MCF 10A (cell line): Measurements from ENCODE around the gene DPRX. TPM values are rescaled to one million over a fixed set of nuclear protein-coding genes. Genes with fewer than 3 reads are reported as not detected.

Source experiments
- Bru-seq: library from RNA; stranded (reverse); fragments of 400-500 nt; gene quantifications from one replicate; lab custom pipeline; 2021; lab: Mats Ljungman, UMichigan
- BruChase-seq, 2 experiments: library from RNA; stranded (reverse); fragments of 400-500 nt; gene quantifications; one replicate each; lab custom pipeline; 2021; lab: Mats Ljungman, UMichigan
- BruUV-seq: library from RNA; stranded (reverse); fragments of 400-500 nt; replicated peaks from 2 replicates; lab custom pipeline; 2021; lab: Mats Ljungman, UMichigan
- CTCF ChIA-PET: fragments of 300-600 bp; sonication (Branson Sonifier 250); formaldehyde crosslinking; extraction: SDS; loops from one replicate; lab custom pipeline; 2021; ENCODE audit warnings: antibody characterized with exemption, inconsistent platforms; lab: Yijun Ruan, JAX
- POLR2A ChIA-PET: fragments of 300-600, 350-650 bp; sonication (Branson Sonifier 250); formaldehyde crosslinking; extraction: SDS; loops from one replicate; lab custom pipeline; 2020; ENCODE audit warnings: antibody characterized with exemption, inconsistent platforms; lab: Yijun Ruan, JAX
- DNase-seq: peaks from one replicate; pipeline ENCODE4 v3.0.0-alpha.2; 2018; ENCODE audit not compliant: unreplicated experiment
- H3K27ac Mint-ChIP-seq: one replicate; pipeline ENCODE4 v1.8.0; 2022; ENCODE audit warnings: mild to moderate bottlenecking, low read depth, mixed read lengths; ENCODE audit not compliant: unreplicated experiment
- H3K27me3 Mint-ChIP-seq: one replicate; pipeline ENCODE4 v1.8.0; 2022; ENCODE audit warnings: mixed read lengths; ENCODE audit not compliant: insufficient read depth, unreplicated experiment
- H3K36me3 Mint-ChIP-seq: one replicate; pipeline ENCODE4 v1.8.0; 2022; ENCODE audit warnings: mild to moderate bottlenecking, moderate library complexity, mixed read lengths; ENCODE audit not compliant: insufficient read depth, unreplicated experiment
- H3K4me1 Mint-ChIP-seq: one replicate; pipeline ENCODE4 v1.8.0; 2022; ENCODE audit warnings: mixed read lengths; ENCODE audit not compliant: insufficient read depth, unreplicated experiment
- H3K4me3 Mint-ChIP-seq: one replicate; pipeline ENCODE4 v1.8.0; 2022; ENCODE audit warnings: mild to moderate bottlenecking, moderate library complexity, mixed read lengths; ENCODE audit not compliant: unreplicated experiment
- H3K9me3 Mint-ChIP-seq: one replicate; pipeline ENCODE4 v1.8.0; 2022; ENCODE audit warnings: mixed read lengths; ENCODE audit not compliant: unreplicated experiment
- CTCF ChIP-seq: fragments of 200-600 bp; IDR thresholded peaks from one replicate; pipeline ENCODE4 v1.8.0; 2022; ENCODE audit warnings: antibody characterized with exemption, mild to moderate bottlenecking; ENCODE audit not compliant: unreplicated experiment
- intact Hi-C: fragments of 100-400 bp; cut with micrococcal nuclease; formaldehyde crosslinking; loops from 2 replicates; pipeline ENCODE4 v1.14.1; 2022
- long read RNA-seq: library from polyadenylated mRNA; stranded (forward); transcript quantifications from one replicate; pipeline ENCODE4 v2.0.0, GENCODE V29; 2022
- total RNA-seq: library from RNA; stranded (reverse); gene quantifications from 2 replicates; pipeline ENCODE4 v1.2.3, GENCODE V29; 2022

Gene DPRX
- not detected in 2 replicates for total RNA-seq
- Bru-seq, nascent RNA, result not detected
- not detected for BruChase-seq, experiment 1, labeled RNA remaining after a 6-hour chase
- not detected for BruChase-seq, experiment 2, labeled RNA remaining after a 2-hour chase
- long read RNA-seq, result 0 reads

GRCh38 chr19:53631949-53632407 lies at the start of gene DPRX:
TSS of gene DPRX (plus strand) at chr19:53631999. CDS start at chr19:53632107, 108 bp downstream.
- intact Hi-C loops, result no loop called here
- POLR2A ChIA-PET, result no interaction called here
- no TSS peak for BruUV-seq
- DNase-seq, result no peak
- H3K9me3 Mint-ChIP-seq, result peaks cover 6% of the 10 kb centered on the region
- no peak within 1 kb of the TSS for H3K27ac Mint-ChIP-seq
- no peak within 1 kb of the TSS for H3K4me3 Mint-ChIP-seq
- H3K4me1 Mint-ChIP-seq, result no peaks in the 10 kb centered on the region
- TF ChIP-seq CTCF, result no peak
- H3K36me3 Mint-ChIP-seq, result no peaks in the 10 kb centered on the region
- no peaks in the 10 kb centered on the region for H3K27me3 Mint-ChIP-seq
- CTCF ChIA-PET, result interaction anchor here (0.6 kb wide), 1 partner anchor 379 kb away, joined by 3 read pairs; no protein-coding TSS in a partner anchor

GRCh38 chr19:53583181-53583580 lies 48.6 kb upstream of the DPRX start:
- peaks cover 15% of the 10 kb centered on the region for H3K36me3 Mint-ChIP-seq
- peaks cover 14% of the 10 kb centered on the region for H3K9me3 Mint-ChIP-seq
- H3K4me3 Mint-ChIP-seq, result no peak overlapping the region
- H3K4me1 Mint-ChIP-seq, result no peaks in the 10 kb centered on the region
- ChIA-PET CTCF (no interaction called here), POLR2A (interaction anchor here (0.5 kb wide), 1 partner anchor 10 kb away, joined by 3 read pairs; no protein-coding TSS in a partner anchor)
- no TSS peak for BruUV-seq
- no peak overlapping the region for H3K27ac Mint-ChIP-seq
- DNase-seq, result no peak
- no peak for TF ChIP-seq CTCF
- intact Hi-C loops, result no loop called here
- no peaks in the 10 kb centered on the region for H3K27me3 Mint-ChIP-seq

DNA sequence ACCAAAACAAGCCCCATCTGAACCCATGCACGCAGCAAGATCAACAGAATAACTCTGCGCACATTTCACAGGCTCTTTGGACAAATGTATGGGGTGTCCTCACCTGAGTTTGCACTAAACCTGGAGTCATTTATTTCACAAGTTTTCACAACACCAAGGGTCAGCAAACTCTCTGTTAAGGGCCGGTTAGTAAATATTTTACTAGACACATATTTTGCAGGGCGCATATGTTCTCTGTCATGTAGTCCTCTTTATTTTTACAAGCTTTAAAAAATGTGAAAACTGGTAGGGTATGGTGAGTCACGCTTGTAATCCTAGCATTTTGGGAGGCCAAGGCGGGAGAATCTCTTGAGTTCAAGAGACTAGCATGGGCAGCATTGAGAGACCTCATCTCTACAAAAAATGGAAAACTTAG lies 45.5 kb upstream of the DPRX start:
- H3K27me3 Mint-ChIP-seq, result no peaks in the 10 kb centered on the region

More for the DNA sequence above, 45.5 kb upstream of the DPRX start:
- no peak overlapping the region for H3K4me3 Mint-ChIP-seq
- BruUV-seq, result no TSS peak
- H3K36me3 Mint-ChIP-seq, result peaks cover 4% of the 10 kb centered on the region
- DNase-seq, result no peak
- intact Hi-C loops, result no loop called here
- H3K9me3 Mint-ChIP-seq, result peaks cover 10% of the 10 kb centered on the region
- ChIA-PET CTCF (interaction anchor here (0.6 to 0.7 kb wide), 2 partner anchors 143 to 268 kb away, joined by 3 to 5 read pairs; no protein-coding TSS in a partner anchor), POLR2A (no interaction called here)
- no peak overlapping the region for H3K27ac Mint-ChIP-seq
- H3K4me1 Mint-ChIP-seq, result no peaks in the 10 kb centered on the region
- TF ChIP-seq CTCF, result no peak
